Measurements from ENCODE around the gene SPON1.

- TF ChIP-seq, protein P1, sequence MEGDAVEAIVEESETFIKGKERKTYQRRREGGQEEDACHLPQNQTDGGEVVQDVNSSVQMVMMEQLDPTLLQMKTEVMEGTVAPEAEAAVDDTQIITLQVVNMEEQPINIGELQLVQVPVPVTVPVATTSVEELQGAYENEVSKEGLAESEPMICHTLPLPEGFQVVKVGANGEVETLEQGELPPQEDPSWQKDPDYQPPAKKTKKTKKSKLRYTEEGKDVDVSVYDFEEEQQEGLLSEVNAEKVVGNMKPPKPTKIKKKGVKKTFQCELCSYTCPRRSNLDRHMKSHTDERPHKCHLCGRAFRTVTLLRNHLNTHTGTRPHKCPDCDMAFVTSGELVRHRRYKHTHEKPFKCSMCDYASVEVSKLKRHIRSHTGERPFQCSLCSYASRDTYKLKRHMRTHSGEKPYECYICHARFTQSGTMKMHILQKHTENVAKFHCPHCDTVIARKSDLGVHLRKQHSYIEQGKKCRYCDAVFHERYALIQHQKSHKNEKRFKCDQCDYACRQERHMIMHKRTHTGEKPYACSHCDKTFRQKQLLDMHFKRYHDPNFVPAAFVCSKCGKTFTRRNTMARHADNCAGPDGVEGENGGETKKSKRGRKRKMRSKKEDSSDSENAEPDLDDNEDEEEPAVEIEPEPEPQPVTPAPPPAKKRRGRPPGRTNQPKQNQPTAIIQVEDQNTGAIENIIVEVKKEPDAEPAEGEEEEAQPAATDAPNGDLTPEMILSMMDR (IDR thresholded peaks at IDR 0.05) = no peak
- no peak for TF ChIP-seq POLR2A (IDR thresholded peaks at IDR 0.05)
Measured at GRCh38 chr11:13956988-13957387, 5.5 kb upstream of the SPON1 start.
